H1 (cell line): ENCODE data around the gene COX5A. TPM values are rescaled to one million over a fixed set of nuclear protein-coding genes. Genes with fewer than 3 reads are reported as not detected.
A peak's percentile ranks its signal among the peaks of the same experiment; 100 is the strongest.

Source experiments
- CTCF ChIA-PET: fragments of 300-600 bp; sonication (Branson Sonifier 250); formaldehyde crosslinking; loops from one replicate; lab custom pipeline; 2021; ENCODE audit not compliant: partially characterized antibody; lab: Charles Lee
- POLR2A ChIA-PET: fragments of 300-600 bp; sonication (Branson Sonifier 250); formaldehyde crosslinking; loops from one replicate; lab custom pipeline; 2021; ENCODE audit warnings: inconsistent platforms; ENCODE audit not compliant: partially characterized antibody; lab: Charles Lee
- DNase-seq, 2 experiments: peaks; one replicate each; pipeline versions ENCODE4 v3.0.0 to v3.0.0-alpha.2; 2010 to 2022; ENCODE audit warnings: low spot score in 2 of 2, low read depth in 1 of 2, mixed read lengths in 1 of 2
- FAIRE-seq: peaks from 2 replicates; lab custom pipeline; 2011; peaks lifted over from hg19 to GRCh38; lab: Jason Lieb, UNC
- H2AFZ ChIP-seq: 2 replicates; pipeline ENCODE4 v1.8.1; 2012; ENCODE audit warnings: low read length, inconsistent platforms
- H2AK5ac ChIP-seq: 2 replicates; pipeline ENCODE4 v1.6.1; 2013; ENCODE audit warnings: low read depth, low read length
- H2BK120ac ChIP-seq: replicated peaks from 2 replicates; pipeline ENCODE3; 2013; ENCODE audit warnings: low read depth, low read length, inconsistent platforms
- H2BK12ac ChIP-seq: 2 replicates; pipeline ENCODE4 v1.6.1; 2013; ENCODE audit warnings: low read depth, low read length
- H2BK15ac ChIP-seq: 2 replicates; pipeline ENCODE4 v1.6.1; 2013; ENCODE audit warnings: low read length
- H2BK20ac ChIP-seq: 2 replicates; pipeline ENCODE4 v1.6.1; 2013; ENCODE audit warnings: low read length
- H2BK5ac ChIP-seq: 2 replicates; pipeline ENCODE4 v1.6.1; 2013; ENCODE audit warnings: low read depth, low read length
- H3K14ac ChIP-seq: 2 replicates; pipeline ENCODE4 v1.6.1; 2013; ENCODE audit warnings: inconsistent platforms; ENCODE audit not compliant: insufficient read length
- H3K18ac ChIP-seq: 2 replicates; pipeline ENCODE4 v1.6.1; 2013; ENCODE audit warnings: low read length; ENCODE audit errors: extremely low read depth
- H3K23ac ChIP-seq: 2 replicates; pipeline ENCODE4 v1.6.1; 2013; ENCODE audit warnings: inconsistent platforms; ENCODE audit not compliant: insufficient read length
- H3K23me2 ChIP-seq: 2 replicates; pipeline ENCODE4 v1.6.1; 2013; ENCODE audit warnings: low read depth, low read length
- H3K27ac ChIP-seq: 2 replicates; pipeline ENCODE4 v1.6.1; 2011; ENCODE audit warnings: low read depth, low read length, inconsistent platforms
- H3K27me3 ChIP-seq, 4 experiments: replicated peaks in 1 of 4; 1 replicate in 1 of 4; 2 replicates in 3 of 4; pipeline versions ENCODE4 v1.6.1 to v1.8.1; 2011 to 2013; ENCODE audit warnings: low read length in 3 of 4, mild to moderate bottlenecking in 3 of 4, inconsistent platforms in 2 of 4, mixed read lengths in 2 of 4, moderate library complexity in 1 of 4; ENCODE audit not compliant: control insufficient read depth in 3 of 4, insufficient read depth in 3 of 4; ENCODE audit errors: extremely low read depth in 1 of 4
- H3K36me3 ChIP-seq, 4 experiments: 2 replicates each; pipeline versions ENCODE4 v1.6.1 to v1.8.1; 2011 to 2013; ENCODE audit warnings: mild to moderate bottlenecking in 4 of 4, low read length in 3 of 4, moderate library complexity in 2 of 4, control low read depth in 1 of 4, inconsistent platforms in 1 of 4; ENCODE audit not compliant: insufficient read depth in 4 of 4, control insufficient read depth in 2 of 4
- H3K4ac ChIP-seq: replicated peaks from 2 replicates; pipeline ENCODE3; 2013; ENCODE audit warnings: low read length, low read depth, mixed read lengths, inconsistent platforms; ENCODE audit not compliant: insufficient read length
- H3K4me1 ChIP-seq, 4 experiments: replicated peaks in 1 of 4; 1 replicate in 1 of 4; 2 replicates in 3 of 4; pipeline versions ENCODE4 v1.6.1 to v1.8.1; 2011 to 2013; ENCODE audit warnings: low read length in 3 of 4, inconsistent platforms in 2 of 4, mixed read lengths in 1 of 4; ENCODE audit not compliant: insufficient read depth in 4 of 4, control insufficient read depth in 3 of 4
- H3K4me2 ChIP-seq, 2 experiments: 2 replicates each; pipeline versions ENCODE4 v1.6.1 to v1.8.1; 2011 to 2013; ENCODE audit warnings: low read depth in 2 of 2, low read length in 2 of 2, control low read depth in 1 of 2, inconsistent platforms in 1 of 2, mild to moderate bottlenecking in 1 of 2; ENCODE audit not compliant: insufficient read depth in 1 of 2
- H3K4me3 ChIP-seq, 4 experiments: fragments of 200-600, 300-600 bp in 1 of 4; sonication (generic), shearing (Covaris generic), sonication (Bioruptor Twin) in 1 of 4; 2 replicates each; pipeline versions ENCODE4 v1.5.1 to v1.8.1; 2011 to 2016; ENCODE audit warnings: low read length in 4 of 4, low read depth in 3 of 4, control low read depth in 2 of 4, inconsistent platforms in 2 of 4, mild to moderate bottlenecking in 2 of 4, mixed read lengths in 1 of 4, moderate library complexity in 1 of 4; ENCODE audit not compliant: insufficient read depth in 2 of 4; ENCODE audit errors: extremely low read depth in 1 of 4
- H3K56ac ChIP-seq: replicated peaks from 2 replicates; pipeline ENCODE3; 2013; ENCODE audit warnings: low read depth, mild to moderate bottlenecking, mixed read lengths, low read length, inconsistent platforms; ENCODE audit not compliant: insufficient read length
- H3K79me1 ChIP-seq: 2 replicates; pipeline ENCODE4 v1.6.1; 2013; ENCODE audit warnings: low read depth, low read length, control low read depth
- H3K79me2 ChIP-seq, 2 experiments: 2 replicates each; pipeline versions ENCODE4 v1.6.1 to v1.8.1; 2012 to 2013; ENCODE audit warnings: low read length in 2 of 2, mild to moderate bottlenecking in 2 of 2, inconsistent platforms in 1 of 2; ENCODE audit not compliant: insufficient read depth in 2 of 2, control insufficient read depth in 1 of 2
- H3K9ac ChIP-seq, 4 experiments: replicated peaks in 1 of 4; 1 replicate in 1 of 4; 2 replicates in 3 of 4; pipeline versions ENCODE4 v1.6.1 to v1.8.1; 2011 to 2013; ENCODE audit warnings: low read depth in 3 of 4, low read length in 3 of 4, control low read depth in 2 of 4, mild to moderate bottlenecking in 2 of 4, moderate library complexity in 2 of 4, inconsistent platforms in 1 of 4; ENCODE audit errors: extremely low read depth in 1 of 4
- H3K9me3 ChIP-seq, 2 experiments: 2 replicates each; pipeline versions ENCODE4 v1.6.1 to v1.8.1; 2012 to 2013; ENCODE audit warnings: mild to moderate bottlenecking in 2 of 2, moderate library complexity in 2 of 2, control low read depth in 1 of 2, inconsistent platforms in 1 of 2, low read depth in 1 of 2, low read length in 1 of 2, mixed read lengths in 1 of 2; ENCODE audit not compliant: insufficient read depth in 2 of 2
- H4K20me1 ChIP-seq, 2 experiments: replicated peaks in 1 of 2; 2 replicates each; pipeline versions ENCODE3 to v1.8.1; 2011 to 2013; ENCODE audit warnings: inconsistent platforms in 2 of 2, low read length in 2 of 2, mild to moderate bottlenecking in 1 of 2; ENCODE audit not compliant: insufficient read depth in 2 of 2, control insufficient read depth in 1 of 2
- H4K5ac ChIP-seq: 2 replicates; pipeline ENCODE4 v1.6.1; 2013; ENCODE audit warnings: low read length, low read depth, mixed read lengths, inconsistent platforms; ENCODE audit not compliant: insufficient read length
- H4K8ac ChIP-seq: 2 replicates; pipeline ENCODE4 v1.8.0; 2013; ENCODE audit warnings: mild to moderate bottlenecking, moderate library complexity, low read length, inconsistent platforms; ENCODE audit not compliant: insufficient read depth; ENCODE audit errors: extremely low read depth
- H4K91ac ChIP-seq: replicated peaks from 2 replicates; pipeline ENCODE3; 2013; ENCODE audit warnings: low read length, mixed read lengths, inconsistent platforms; ENCODE audit not compliant: insufficient read length
- CEBPB ChIP-seq: IDR thresholded peaks from 2 replicates; pipeline ENCODE4 v1.6.1; 2012; ENCODE audit warnings: low read depth, low read length
- PHF8 ChIP-seq: fragments of 200-600 bp; sonication (generic); conservative IDR thresholded peaks from 2 replicates; pipeline ENCODE4 v1.7.1; 2012; ENCODE audit warnings: low read depth, mild to moderate bottlenecking, inconsistent platforms, low read length, moderate library complexity
- SIN3A ChIP-seq, 2 experiments: IDR thresholded peaks in 1 of 2; conservative IDR thresholded peaks in 1 of 2; 2 replicates each; pipeline ENCODE4 v1.6.1; 2011 to 2012; ENCODE audit warnings: low read length in 2 of 2, improper control_type of control experiment in 1 of 2, low read depth in 1 of 2, mild to moderate bottlenecking in 1 of 2
- SP1 ChIP-seq: IDR thresholded peaks from 2 replicates; pipeline ENCODE4 v1.6.1; 2011; ENCODE audit warnings: low read depth, low read length
- WGBS, 2 experiments: shearing (Covaris generic) in 1 of 2; methylation state at CpG; one replicate each; pipeline versions ENCODE4 v1.1.6 to v1.1.7; 2013 to 2015; ENCODE audit warnings: low lambda C conversion rate in 2 of 2, mixed read lengths in 2 of 2, inconsistent platforms in 1 of 2, low coverage in 1 of 2, missing lambda C conversion rate in 1 of 2; ENCODE audit not compliant: insufficient replicate concordance in 2 of 2, insufficient coverage in 1 of 2, insufficient read length in 1 of 2; ENCODE audit errors: extremely low coverage in 1 of 2, missing lambda C conversion rate in 1 of 2; 5-methylcytosine and 5-hydroxymethylcytosine counted together
- polyA plus RNA-seq, 7 experiments: library from polyadenylated mRNA; depleted of rRNA in 3 of 7; stranded (reverse) in 5 of 7; unstranded in 2 of 7; fragments of >200 nt in 5 of 7; fragments of 200-250 nt in 2 of 7; gene quantifications; 1 replicate in 5 of 7; 2 replicates in 1 of 7; 4 replicates in 1 of 7; pipeline versions ENCODE4 v1.2.1 to v1.2.3, GENCODE V29; 2011 to 2013; ENCODE audit warnings: missing spikeins in 2 of 7, mixed read lengths in 2 of 7
- total RNA-seq: library from RNA; stranded (reverse); fragmentation: NEBNext Ultra II Directional; extraction: Animal tissue kit (Norgen Biotek cat#: 25700); gene quantifications from 2 replicates; pipeline ENCODE4 v1.2.1, GENCODE V29; 2021
- TF ChIP-seq, protein P1 (sequence below): IDR thresholded peaks from 2 replicates; pipeline ENCODE4 v1.6.1; 2011; ENCODE audit warnings: low read length, improper control_type of control experiment
- TF ChIP-seq, protein P2 (sequence below): IDR thresholded peaks from 2 replicates; pipeline ENCODE4 v1.6.1; 2012; ENCODE audit warnings: inconsistent platforms
- TF ChIP-seq, protein P3 (sequence below): IDR thresholded peaks from 2 replicates; pipeline ENCODE4 v1.6.1; 2012; ENCODE audit warnings: low read length, inconsistent platforms

COX5A gene
- total and polyA plus RNA-seq, 2 of the 8 experiments (the other 6 are each of a cell fraction or from before 2014, with no cell fraction given): 270 to 367 TPM

DNA sequence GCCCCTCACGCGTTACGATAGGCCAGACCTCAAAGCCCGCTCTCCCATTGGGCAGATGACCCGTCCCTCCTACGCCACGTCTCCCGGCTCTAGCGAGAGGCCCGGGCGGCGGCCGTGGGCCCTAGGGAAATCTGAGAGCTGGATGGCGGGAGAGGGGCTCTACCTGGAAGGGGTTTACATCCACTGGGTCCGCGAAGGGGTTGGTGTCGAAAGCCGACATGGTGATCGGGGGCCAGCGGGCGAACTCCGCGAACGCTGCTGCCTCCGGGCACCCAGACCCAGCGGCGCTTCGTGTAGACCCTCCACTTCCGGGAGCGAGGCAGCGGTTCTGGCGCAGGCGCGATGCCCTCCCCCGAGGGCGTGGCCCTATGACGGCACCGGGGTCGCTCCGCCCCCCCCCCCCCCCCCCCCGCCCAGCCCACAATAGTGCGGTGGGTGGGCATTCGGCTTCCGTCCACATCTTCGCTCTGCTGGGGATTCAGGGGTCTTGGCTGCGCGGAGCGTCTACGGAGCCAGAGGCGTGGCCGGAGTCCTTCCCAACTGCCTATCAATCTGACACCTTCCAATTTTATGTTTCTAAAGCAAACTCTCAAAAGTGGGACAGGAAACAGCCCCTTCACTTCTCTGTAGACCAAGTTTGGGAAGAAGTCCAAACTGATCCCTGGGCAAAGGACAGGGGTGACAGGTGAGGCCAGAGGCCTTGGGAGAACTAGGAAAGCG lies 64.7 kb downstream of the COX5A start, which contains the start of gene SCAMP2:
SCAMP2 (minus strand) TSS at position 330 of the 720 bp plus-strand sequence; CDS start at position 220, 110 bp downstream.
- peak; percentile 84 to 96 for DNase-seq
- Histone ChIP-seq H3K18ac (peak within 1 kb of the TSS; percentile 98), H3K23ac (no peak within 1 kb of the TSS), H2BK15ac (0 out of 2 replicates have a peak within 1 kb of the TSS, but pooled peaks have one; percentile 12), H3K23me2 (peaks cover 5% of the 10 kb centered on the region; the same call in 1 of the 2 replicates), H3K4me2 (peak within 1 kb of the TSS; percentile 85 to 98), H4K20me1 (peaks cover 0 to 5% of the 10 kb centered on the region in 2 experiments), H4K8ac (peak within 1 kb of the TSS; percentile 97; the same call in 1 of the 2 replicates), H3K9me3 (no peaks in the 10 kb centered on the region), H3K79me1 (peaks cover 2% of the 10 kb centered on the region; the same call in 1 of the 2 replicates), H3K27me3 (no peaks in the 10 kb centered on the region), H3K27ac (peak within 1 kb of the TSS; percentile 92; the same call in 1 of the 2 replicates), H4K91ac (no peak within 1 kb of the TSS), H3K4me3 (peak within 1 kb of the TSS; percentile 80 to 98 (median 93)), H3K9ac (peak within 1 kb of the TSS; percentile 75 to 94 (median 88)), H2BK20ac (no peak within 1 kb of the TSS), H3K56ac (no peak within 1 kb of the TSS), H3K79me2 (peaks cover 0 to 38% of the 10 kb centered on the region in 2 experiments; a peak in 2 of 4 replicates), H2BK5ac (peak within 1 kb of the TSS; percentile 93), H3K14ac (no peak within 1 kb of the TSS), H2AFZ (peak within 1 kb of the TSS; percentile 98), H3K4ac (no peak within 1 kb of the TSS), H2BK120ac (no peak within 1 kb of the TSS), H3K36me3 (no peaks in the 10 kb centered on the region), H2BK12ac (peak within 1 kb of the TSS; percentile 94; the same call in 1 of the 2 replicates), H4K5ac (peak within 1 kb of the TSS; percentile 91), H3K4me1 (peaks cover 0 to 3% (median 0%) of the 10 kb centered on the region in 4 experiments; a peak in 1 of 7 replicates), H2AK5ac (no peak within 1 kb of the TSS)
- no peak for FAIRE-seq
- 1% methylated on average over 11 of the region's 52 CpGs; no CpG with 5 or more reads in 1 of the 2 experiments for WGBS, 2 experiments
- ChIA-PET CTCF (interaction anchor here (0.6 to 2.2 kb wide), 7 partner anchors 9 to 1374 kb away, joined by 3 to 7 read pairs (median 3); partner anchors contain the start of genes MPI and ULK3), POLR2A (interaction anchor here (0.6 to 1.8 kb wide), 9 partner anchors 11 to 39 kb away, joined by 3 to 12 read pairs (median 3); partner anchors contain the start of genes FAM219B and MPI)
- TF ChIP-seq, protein P1, sequence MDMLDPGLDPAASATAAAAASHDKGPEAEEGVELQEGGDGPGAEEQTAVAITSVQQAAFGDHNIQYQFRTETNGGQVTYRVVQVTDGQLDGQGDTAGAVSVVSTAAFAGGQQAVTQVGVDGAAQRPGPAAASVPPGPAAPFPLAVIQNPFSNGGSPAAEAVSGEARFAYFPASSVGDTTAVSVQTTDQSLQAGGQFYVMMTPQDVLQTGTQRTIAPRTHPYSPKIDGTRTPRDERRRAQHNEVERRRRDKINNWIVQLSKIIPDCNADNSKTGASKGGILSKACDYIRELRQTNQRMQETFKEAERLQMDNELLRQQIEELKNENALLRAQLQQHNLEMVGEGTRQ: no peak
- peak; percentile 99 for TF ChIP-seq PHF8
- TF ChIP-seq, protein P2, sequence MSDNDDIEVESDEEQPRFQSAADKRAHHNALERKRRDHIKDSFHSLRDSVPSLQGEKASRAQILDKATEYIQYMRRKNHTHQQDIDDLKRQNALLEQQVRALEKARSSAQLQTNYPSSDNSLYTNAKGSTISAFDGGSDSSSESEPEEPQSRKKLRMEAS: no peak; the same call in 1 of the 2 replicates
- TF ChIP-seq SP1: peak; percentile 95
- no peak for TF ChIP-seq CEBPB
- peak in 1 of 2 experiments; percentile 29; a peak in 1 of 4 replicates for TF ChIP-seq SIN3A (conservative IDR thresholded peaks at IDR 0.05 in 1 of 2, IDR thresholded peaks at IDR 0.05 in 1 of 2; ENCODE audit: low read depth in 1 of 2, low read length in 2 of 2)
- TF ChIP-seq, protein P3, sequence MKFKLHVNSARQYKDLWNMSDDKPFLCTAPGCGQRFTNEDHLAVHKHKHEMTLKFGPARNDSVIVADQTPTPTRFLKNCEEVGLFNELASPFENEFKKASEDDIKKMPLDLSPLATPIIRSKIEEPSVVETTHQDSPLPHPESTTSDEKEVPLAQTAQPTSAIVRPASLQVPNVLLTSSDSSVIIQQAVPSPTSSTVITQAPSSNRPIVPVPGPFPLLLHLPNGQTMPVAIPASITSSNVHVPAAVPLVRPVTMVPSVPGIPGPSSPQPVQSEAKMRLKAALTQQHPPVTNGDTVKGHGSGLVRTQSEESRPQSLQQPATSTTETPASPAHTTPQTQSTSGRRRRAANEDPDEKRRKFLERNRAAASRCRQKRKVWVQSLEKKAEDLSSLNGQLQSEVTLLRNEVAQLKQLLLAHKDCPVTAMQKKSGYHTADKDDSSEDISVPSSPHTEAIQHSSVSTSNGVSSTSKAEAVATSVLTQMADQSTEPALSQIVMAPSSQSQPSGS: 0 out of 2 replicates have a peak, but pooled peaks have one; percentile 29
